ENCODE measurements around the gene ADK. TPM values are rescaled to one million over a fixed set of nuclear protein-coding genes. Genes with fewer than 3 reads are reported as not detected.

Gene ADK
- total RNA-seq, 2 experiments from 2014 or later, result 56.5 to 57.4 TPM

GRCh38 chr10:74738542-74738941, 587.5 kb downstream of the ADK start:
- no peak overlapping the region for H3K27ac Mint-ChIP-seq
- no peak for DNase-seq
- H3K27me3 Mint-ChIP-seq, result no peaks in the 10 kb centered on the region
- no peaks in the 10 kb centered on the region for H3K9me3 Mint-ChIP-seq
- H3K4me1 Mint-ChIP-seq, result peaks cover 12% of the 10 kb centered on the region
- H3K36me3 Mint-ChIP-seq, result no peaks in the 10 kb centered on the region
- no peak overlapping the region for H3K4me3 Mint-ChIP-seq

- Mint-ChIP-seq H3K27me3 (no peaks in the 10 kb centered on the region), H3K9me3 (no peaks in the 10 kb centered on the region), H3K27ac (peak overlapping the region; percentile 62), H3K4me1 (peaks cover 12% of the 10 kb centered on the region), H3K36me3 (no peaks in the 10 kb centered on the region), H3K4me3 (no peak overlapping the region)
- no peak for DNase-seq
These were observed 588.1 kb downstream of the ADK start for GRCh38 chr10:74738985-74739567.

GRCh38 chr10:74743401-74743800, 592.4 kb downstream of the ADK start:
- DNase-seq, result no peak
- Mint-ChIP-seq H3K4me3 (no peak overlapping the region), H3K36me3 (no peaks in the 10 kb centered on the region), H3K27me3 (no peaks in the 10 kb centered on the region), H3K9me3 (no peaks in the 10 kb centered on the region), H3K4me1 (peaks cover 12% of the 10 kb centered on the region), H3K27ac (no peak overlapping the region)

GRCh38 chr10:74745449-74745848, 594.4 kb downstream of the ADK start:
- Mint-ChIP-seq H3K27me3 (no peaks in the 10 kb centered on the region), H3K9me3 (no peaks in the 10 kb centered on the region), H3K36me3 (no peaks in the 10 kb centered on the region), H3K4me3 (no peak overlapping the region), H3K4me1 (peaks cover 1% of the 10 kb centered on the region), H3K27ac (no peak overlapping the region)
- DNase-seq, result no peak

GRCh38 chr10:74746813-74747212, 595.8 kb downstream of the ADK start:
- no peak overlapping the region for H3K4me3 Mint-ChIP-seq
- no peaks in the 10 kb centered on the region for H3K9me3 Mint-ChIP-seq
- no peak overlapping the region for H3K27ac Mint-ChIP-seq
- H3K36me3 Mint-ChIP-seq, result no peaks in the 10 kb centered on the region
- H3K4me1 Mint-ChIP-seq, result peaks cover 11% of the 10 kb centered on the region
- no peak for DNase-seq
- H3K27me3 Mint-ChIP-seq, result no peaks in the 10 kb centered on the region

- Mint-ChIP-seq H3K4me3 (no peak overlapping the region), H3K27ac (no peak overlapping the region), H3K27me3 (no peaks in the 10 kb centered on the region), H3K36me3 (no peaks in the 10 kb centered on the region), H3K4me1 (peaks cover 11% of the 10 kb centered on the region), H3K9me3 (no peaks in the 10 kb centered on the region)
- DNase-seq, result no peak
These were observed 597.5 kb downstream of the ADK start for GRCh38 chr10:74748468-74749031.

GRCh38 chr10:74750848-74751274, 599.8 kb downstream of the ADK start:
- Mint-ChIP-seq H3K36me3 (no peaks in the 10 kb centered on the region), H3K4me3 (peak overlapping the region; percentile 48), H3K27me3 (no peaks in the 10 kb centered on the region), H3K27ac (no peak overlapping the region), H3K9me3 (no peaks in the 10 kb centered on the region), H3K4me1 (peaks cover 12% of the 10 kb centered on the region)
- DNase-seq, result peak; percentile 44

GRCh38 chr10:74752371-74753040, 601.5 kb downstream of the ADK start:
- no peak for DNase-seq
- H3K27me3 Mint-ChIP-seq, result no peaks in the 10 kb centered on the region
- no peak overlapping the region for H3K4me3 Mint-ChIP-seq
- no peak overlapping the region for H3K27ac Mint-ChIP-seq
- no peaks in the 10 kb centered on the region for H3K36me3 Mint-ChIP-seq
- H3K9me3 Mint-ChIP-seq, result no peaks in the 10 kb centered on the region
- peaks cover 12% of the 10 kb centered on the region for H3K4me1 Mint-ChIP-seq

- no peak overlapping the region for H3K27ac Mint-ChIP-seq
- no peaks in the 10 kb centered on the region for H3K36me3 Mint-ChIP-seq
- DNase-seq, result no peak
- peaks cover 12% of the 10 kb centered on the region for H3K4me1 Mint-ChIP-seq
- no peaks in the 10 kb centered on the region for H3K27me3 Mint-ChIP-seq
- no peak overlapping the region for H3K4me3 Mint-ChIP-seq
- H3K9me3 Mint-ChIP-seq, result no peaks in the 10 kb centered on the region
These were observed 602.6 kb downstream of the ADK start for GRCh38 chr10:74753442-74754211.

GRCh38 chr10:74754381-74754821, 603.4 kb downstream of the ADK start:
- no peaks in the 10 kb centered on the region for H3K9me3 Mint-ChIP-seq
- no peaks in the 10 kb centered on the region for H3K27me3 Mint-ChIP-seq
- no peaks in the 10 kb centered on the region for H3K36me3 Mint-ChIP-seq
- no peak overlapping the region for H3K27ac Mint-ChIP-seq
- H3K4me1 Mint-ChIP-seq, result peaks cover 12% of the 10 kb centered on the region
- no peak for DNase-seq
- H3K4me3 Mint-ChIP-seq, result no peak overlapping the region

- H3K4me3 Mint-ChIP-seq, result no peak overlapping the region
- no peak for DNase-seq
- H3K27ac Mint-ChIP-seq, result no peak overlapping the region
- H3K4me1 Mint-ChIP-seq, result peaks cover 12% of the 10 kb centered on the region
- H3K9me3 Mint-ChIP-seq, result no peaks in the 10 kb centered on the region
- no peaks in the 10 kb centered on the region for H3K36me3 Mint-ChIP-seq
- H3K27me3 Mint-ChIP-seq, result no peaks in the 10 kb centered on the region
These were observed 604.3 kb downstream of the ADK start for GRCh38 chr10:74755273-74755672.

Other genes starting within 250 kb of the ADK start
- under 1 TPM in 1 of 2 experiments, not detected in 1; 0.12 TPM for gene PLAU, start 240.1 kb upstream of the ADK start, total RNA-seq
- 10 to 100 TPM in 1 of 2 experiments, 1 to 10 TPM in 1; 9.6 to 10.0 TPM for gene VCL, start 153.1 kb upstream of the ADK start, total RNA-seq
- gene AP3M1, start 393 bp upstream of the ADK start, total RNA-seq, result 10 to 100 TPM; 45.4 to 46.4 TPM